RWPE2 (cell line): ENCODE measurements around the gene CFAP53.

ENCODE experiments used
- ATAC-seq: fragments of 200-7000 bp; cut with Tn5 transposase; 3 replicates; pipeline ENCODE4 v1.9.1; 2021; ENCODE audit warnings: low read depth
- DNase-seq: peaks from one replicate; pipeline ENCODE4 v3.0.0-alpha.2; 2020; ENCODE audit warnings: low spot score
- H3K27ac ChIP-seq: fragments of 450-650 bp; 2 replicates; pipeline ENCODE4 v1.5.1; 2017; ENCODE audit warnings: mild to moderate bottlenecking; ENCODE audit not compliant: poor library complexity, severe bottlenecking
- H3K27me3 ChIP-seq: fragments of 250-450 bp; sonication (Bioruptor Pico); 2 replicates; pipeline ENCODE4 v1.5.1; 2021; ENCODE audit warnings: mild to moderate bottlenecking, moderate library complexity; ENCODE audit not compliant: insufficient read depth, poor library complexity, severe bottlenecking
- H3K36me3 ChIP-seq: fragments of 250-450 bp; sonication (Bioruptor Pico); 2 replicates; pipeline ENCODE4 v1.5.1; 2020; ENCODE audit warnings: low read depth, mild to moderate bottlenecking, moderate library complexity
- H3K4me1 ChIP-seq: fragments of 250-450 bp; sonication (Bioruptor Pico); 2 replicates; pipeline ENCODE4 v1.5.1; 2021; ENCODE audit warnings: mild to moderate bottlenecking, moderate library complexity; ENCODE audit not compliant: insufficient read depth, poor library complexity, severe bottlenecking
- H3K4me3 ChIP-seq: fragments of 250-450 bp; sonication (Bioruptor Pico); 2 replicates; pipeline ENCODE4 v1.5.1; 2021; ENCODE audit warnings: mild to moderate bottlenecking, moderate library complexity; ENCODE audit not compliant: severe bottlenecking
- H3K9me3 ChIP-seq: fragments of 250-450 bp; sonication (Bioruptor Pico); 2 replicates; pipeline ENCODE4 v1.5.1; 2021; ENCODE audit warnings: mild to moderate bottlenecking, moderate library complexity; ENCODE audit not compliant: severe bottlenecking
- TF ChIP-seq, protein P1 (sequence below): fragments of 450-650 bp; IDR thresholded peaks from one replicate; pipeline ENCODE4 v1.5.1; 2017; ENCODE audit warnings: mild to moderate bottlenecking, moderate library complexity; ENCODE audit not compliant: poor library complexity, severe bottlenecking

Gene CFAP53

DNA sequence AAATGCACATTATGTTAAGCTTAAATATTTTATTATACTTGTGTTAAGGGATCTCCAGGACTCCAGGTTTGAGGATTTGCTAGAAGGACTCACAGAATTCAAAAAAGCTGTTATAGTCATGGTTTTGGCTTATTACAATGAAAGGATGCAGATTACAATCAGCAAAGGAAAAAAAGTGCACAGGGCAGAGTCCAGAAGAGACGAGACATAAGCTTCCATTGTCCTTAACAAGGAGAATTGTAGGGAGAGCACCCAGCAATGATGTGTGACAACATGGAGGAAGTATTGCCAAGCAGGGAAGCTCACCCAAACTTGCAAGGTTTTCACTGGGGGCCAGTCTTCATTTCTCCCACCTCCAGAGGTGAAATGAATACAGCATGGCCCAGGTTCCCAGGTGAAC lies 58.6 kb downstream of the CFAP53 start:
- no peaks in the 10 kb centered on the region for H3K36me3 ChIP-seq
- ATAC-seq (no peak), DNase-seq (no peak)
- no peaks in the 10 kb centered on the region for H3K4me1 ChIP-seq
- H3K9me3 ChIP-seq, result no peaks in the 10 kb centered on the region
- H3K27me3 ChIP-seq, result no peaks in the 10 kb centered on the region
- no peak overlapping the region for H3K4me3 ChIP-seq
- TF ChIP-seq, protein P1, sequence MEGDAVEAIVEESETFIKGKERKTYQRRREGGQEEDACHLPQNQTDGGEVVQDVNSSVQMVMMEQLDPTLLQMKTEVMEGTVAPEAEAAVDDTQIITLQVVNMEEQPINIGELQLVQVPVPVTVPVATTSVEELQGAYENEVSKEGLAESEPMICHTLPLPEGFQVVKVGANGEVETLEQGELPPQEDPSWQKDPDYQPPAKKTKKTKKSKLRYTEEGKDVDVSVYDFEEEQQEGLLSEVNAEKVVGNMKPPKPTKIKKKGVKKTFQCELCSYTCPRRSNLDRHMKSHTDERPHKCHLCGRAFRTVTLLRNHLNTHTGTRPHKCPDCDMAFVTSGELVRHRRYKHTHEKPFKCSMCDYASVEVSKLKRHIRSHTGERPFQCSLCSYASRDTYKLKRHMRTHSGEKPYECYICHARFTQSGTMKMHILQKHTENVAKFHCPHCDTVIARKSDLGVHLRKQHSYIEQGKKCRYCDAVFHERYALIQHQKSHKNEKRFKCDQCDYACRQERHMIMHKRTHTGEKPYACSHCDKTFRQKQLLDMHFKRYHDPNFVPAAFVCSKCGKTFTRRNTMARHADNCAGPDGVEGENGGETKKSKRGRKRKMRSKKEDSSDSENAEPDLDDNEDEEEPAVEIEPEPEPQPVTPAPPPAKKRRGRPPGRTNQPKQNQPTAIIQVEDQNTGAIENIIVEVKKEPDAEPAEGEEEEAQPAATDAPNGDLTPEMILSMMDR, result no peak
- H3K27ac ChIP-seq, result no peak overlapping the region

GRCh38 chr18:50203801-50204604 lies 62.3 kb downstream of the CFAP53 start:
- H3K27me3 ChIP-seq, result no peaks in the 10 kb centered on the region
- no peaks in the 10 kb centered on the region for H3K9me3 ChIP-seq
- ATAC-seq (peak; percentile 31; the same call in 1 of the 3 replicates), DNase-seq (no peak)
- no peak overlapping the region for H3K27ac ChIP-seq
- no peaks in the 10 kb centered on the region for H3K36me3 ChIP-seq
- no peak overlapping the region for H3K4me3 ChIP-seq
- TF ChIP-seq, protein P1, result peak; percentile 72
- no peaks in the 10 kb centered on the region for H3K4me1 ChIP-seq

- Histone ChIP-seq H3K36me3 (no peaks in the 10 kb centered on the region), H3K27me3 (no peaks in the 10 kb centered on the region), H3K4me3 (no peak overlapping the region), H3K4me1 (no peaks in the 10 kb centered on the region), H3K9me3 (no peaks in the 10 kb centered on the region), H3K27ac (no peak overlapping the region)
- ATAC-seq, result no peak
- TF ChIP-seq, protein P1, result no peak
- DNase-seq, result no peak
Measured at GRCh38 chr18:50201476-50202018, 64.7 kb downstream of the CFAP53 start.

- Histone ChIP-seq H3K9me3 (no peaks in the 10 kb centered on the region), H3K4me3 (no peak overlapping the region), H3K36me3 (no peaks in the 10 kb centered on the region), H3K27me3 (no peaks in the 10 kb centered on the region), H3K27ac (no peak overlapping the region), H3K4me1 (no peaks in the 10 kb centered on the region)
- ATAC-seq, result no peak
- DNase-seq, result no peak
- TF ChIP-seq, protein P1, result no peak
Measured at GRCh38 chr18:50199921-50200320, 66.4 kb downstream of the CFAP53 start.

DNA sequence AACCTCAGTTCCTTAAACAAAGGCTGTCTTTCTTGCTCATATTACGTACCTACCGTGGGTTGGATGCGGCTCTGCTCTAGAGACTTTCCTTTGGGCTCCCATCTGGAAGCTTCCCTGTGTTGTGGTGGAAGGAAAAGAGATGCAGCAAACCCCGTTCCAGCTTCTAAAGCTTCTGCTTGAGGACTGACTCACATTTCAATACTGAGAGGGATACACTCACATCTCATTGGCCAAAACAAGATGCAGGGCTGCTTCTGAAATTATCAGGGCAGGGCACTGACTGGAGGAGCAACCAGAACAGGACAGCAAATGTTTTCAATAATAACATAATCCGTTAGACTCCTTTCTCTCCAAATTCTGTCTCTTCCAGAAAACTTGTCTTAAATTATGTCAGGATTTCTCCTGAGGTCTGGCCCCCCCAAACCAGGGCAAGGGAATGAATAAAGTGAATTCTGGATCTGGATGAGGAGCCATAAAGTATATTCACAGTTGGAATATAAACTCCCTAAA lies 66.9 kb downstream of the CFAP53 start:
- Histone ChIP-seq H3K36me3 (no peaks in the 10 kb centered on the region), H3K27ac (no peak overlapping the region), H3K9me3 (no peaks in the 10 kb centered on the region), H3K4me3 (no peak overlapping the region), H3K27me3 (peaks cover under 1% of the 10 kb centered on the region), H3K4me1 (no peaks in the 10 kb centered on the region)
- ATAC-seq, result no peak
- DNase-seq, result no peak
- TF ChIP-seq, protein P1, result no peak
